ENCODE measurements around the gene RPL15.
A peak's percentile ranks its signal among the peaks of the same experiment; 100 is the strongest.

The RPL15 gene

GRCh38 chr3:23931597-23931996, 14.7 kb downstream of the RPL15 start:
- DNase-seq (ENCODE audit: low read depth) = no peak

GRCh38 chr3:23932571-23932970, 15.6 kb downstream of the RPL15 start:
- DNase-seq (ENCODE audit: low read depth) = no peak

GRCh38 chr3:23934253-23934652, 17.3 kb downstream of the RPL15 start:
- DNase-seq (ENCODE audit: low read depth) = no peak

GRCh38 chr3:23937296-23937695, 20.4 kb downstream of the RPL15 start:
- DNase-seq (ENCODE audit: low read depth) = no peak

GRCh38 chr3:23938688-23939087, 21.8 kb downstream of the RPL15 start:
- DNase-seq (ENCODE audit: low read depth) = no peak

GRCh38 chr3:23940775-23941174, 23.8 kb downstream of the RPL15 start:
- DNase-seq (ENCODE audit: low read depth) = no peak

- DNase-seq (ENCODE audit: low read depth) = no peak
Observed at GRCh38 chr3:23941440-23941839, 24.5 kb downstream of the RPL15 start.

GRCh38 chr3:23942546-23942945, 25.6 kb downstream of the RPL15 start:
- no peak for DNase-seq (ENCODE audit: low read depth)

- DNase-seq (ENCODE audit: low read depth) = no peak
Observed at GRCh38 chr3:23944007-23944783, 27.3 kb downstream of the RPL15 start.

GRCh38 chr3:23944861-23945662, 28.1 kb downstream of the RPL15 start, which contains the start of gene NR1D2:
Gene NR1D2 (plus strand): TSS chr3:23945286. CDS start chr3:23945579, 293 bp downstream.
- DNase-seq (ENCODE audit: low read depth) = peak; percentile 41

- DNase-seq (ENCODE audit: low read depth) = no peak
Observed at GRCh38 chr3:23945663-23945912, 28.7 kb downstream of the RPL15 start.

GRCh38 chr3:23945913-23946687, 29.2 kb downstream of the RPL15 start:
- peak; percentile 95 for DNase-seq (ENCODE audit: low read depth)

- DNase-seq (ENCODE audit: low read depth) = no peak
Observed at GRCh38 chr3:23948761-23949160, 31.8 kb downstream of the RPL15 start.

GRCh38 chr3:23949784-23950183, 32.9 kb downstream of the RPL15 start:
- no peak for DNase-seq (ENCODE audit: low read depth)

GRCh38 chr3:23950293-23950692, 33.4 kb downstream of the RPL15 start:
- DNase-seq (ENCODE audit: low read depth) = no peak

GRCh38 chr3:23952646-23953045, 35.7 kb downstream of the RPL15 start:
- no peak for DNase-seq (ENCODE audit: low read depth)

- DNase-seq (ENCODE audit: low read depth) = no peak
Observed at GRCh38 chr3:23953523-23953922, 36.6 kb downstream of the RPL15 start.

- no peak for DNase-seq (ENCODE audit: low read depth)
Observed at GRCh38 chr3:23954144-23954543, 37.2 kb downstream of the RPL15 start.

GRCh38 chr3:23956701-23957100, 39.8 kb downstream of the RPL15 start:
- DNase-seq (ENCODE audit: low read depth) = no peak

- DNase-seq (ENCODE audit: low read depth) = no peak
Observed at GRCh38 chr3:23959135-23959900, 42.4 kb downstream of the RPL15 start.

- no peak for DNase-seq (ENCODE audit: low read depth)
Observed at GRCh38 chr3:23960649-23961048, 43.7 kb downstream of the RPL15 start.

- no peak for DNase-seq (ENCODE audit: low read depth)
Observed at GRCh38 chr3:23961066-23961465, 44.1 kb downstream of the RPL15 start.
